PC-3 (cell line): ENCODE data around the gene TP53I11. TPM values are rescaled to one million over a fixed set of nuclear protein-coding genes. Genes with fewer than 3 reads are reported as not detected.
A peak's percentile ranks its signal among the peaks of the same experiment; 100 is the strongest.

ENCODE experiments used
- ATAC-seq: fragments of 200-7000 bp; cut with Tn5 transposase; 2 replicates; pipeline ENCODE4 v1.9.1; 2020; ENCODE audit warnings: mild to moderate bottlenecking, moderate library complexity
- BruUV-seq: library from RNA; stranded (reverse); fragments of 400-500 nt; replicated peaks from 2 replicates; lab custom pipeline; 2021; lab: Mats Ljungman, UMichigan
- CTCF ChIA-PET: fragments of 300-600 bp; sonication (Branson Sonifier 250); formaldehyde crosslinking; loops from one replicate; lab custom pipeline; 2022; ENCODE audit warnings: antibody characterized with exemption; lab: Charles Lee
- POLR2A ChIA-PET: fragments of 300-600 bp; sonication (Branson Sonifier 250); formaldehyde crosslinking; loops from one replicate; lab custom pipeline; 2022; ENCODE audit warnings: antibody characterized with exemption; ENCODE audit not compliant: unreplicated experiment; lab: Charles Lee
- DNase-seq: peaks from one replicate; pipeline ENCODE4 v3.0.0-alpha.2; 2015
- H2AFZ ChIP-seq: fragments of 300-600 bp; sonication (generic); 2 replicates; pipeline ENCODE4 v1.6.0; 2016; ENCODE audit warnings: antibody characterized with exemption, low read length
- H3F3A ChIP-seq: fragments of 300-600 bp; sonication (generic); one replicate; pipeline ENCODE4 v1.6.0; 2017; ENCODE audit warnings: antibody characterized with exemption, low read length, control low read depth, mild to moderate bottlenecking; ENCODE audit not compliant: unreplicated experiment
- H3K27ac ChIP-seq: fragments of 300-600 bp; sonication (generic); 2 replicates; pipeline ENCODE4 v1.5.1; 2016; ENCODE audit warnings: mild to moderate bottlenecking, low read length
- H3K27me3 ChIP-seq: fragments of 300-600 bp; sonication (generic); 2 replicates; pipeline ENCODE4 v1.6.1; 2016; ENCODE audit warnings: low read length, mixed read lengths
- H3K36me3 ChIP-seq: fragments of 300-600 bp; sonication (generic); 2 replicates; pipeline ENCODE4 v1.6.1; 2016; ENCODE audit warnings: low read depth, mixed run types, low read length, mixed read lengths
- H3K4me1 ChIP-seq: fragments of 300-600 bp; sonication (generic); 2 replicates; pipeline ENCODE4 v1.5.1; 2016; ENCODE audit warnings: low read length; ENCODE audit not compliant: insufficient read depth
- H3K4me2 ChIP-seq: fragments of 300-600 bp; sonication (generic); 2 replicates; pipeline ENCODE4 v1.6.0; 2016; ENCODE audit warnings: low read length
- H3K4me3 ChIP-seq: fragments of 300-600 bp; sonication (generic); 2 replicates; pipeline ENCODE4 v1.5.1; 2016; ENCODE audit warnings: mild to moderate bottlenecking, low read length, mixed read lengths
- H3K79me2 ChIP-seq: fragments of 300-600 bp; sonication (generic); 2 replicates; pipeline ENCODE4 v1.6.1; 2017; ENCODE audit warnings: low read length, mixed read lengths
- H3K9ac ChIP-seq: fragments of 300-600 bp; sonication (generic); 2 replicates; pipeline ENCODE4 v1.6.0; 2016; ENCODE audit warnings: mild to moderate bottlenecking, low read length
- H3K9me2 ChIP-seq: fragments of 300-600 bp; sonication (generic); replicated peaks from 2 replicates; pipeline ENCODE4 v1.6.1; 2016; ENCODE audit warnings: mixed run types, low read length, mixed read lengths
- H3K9me3 ChIP-seq: fragments of 300-600 bp; sonication (generic); 2 replicates; pipeline ENCODE4 v1.6.1; 2016; ENCODE audit warnings: low read length, mixed read lengths
- H4K20me1 ChIP-seq: fragments of 300-600 bp; sonication (generic); 2 replicates; pipeline ENCODE4 v1.6.1; 2016; ENCODE audit warnings: low read length, mixed read lengths
- EZH2 ChIP-seq: fragments of 300-600 bp; sonication (generic); IDR thresholded peaks from one replicate; pipeline ENCODE4 v1.6.1; 2017; ENCODE audit warnings: antibody characterized with exemption, mild to moderate bottlenecking, low read length; ENCODE audit not compliant: unreplicated experiment
- EZH2phosphoT487 ChIP-seq: fragments of 300-600 bp; sonication (generic); IDR thresholded peaks from 2 replicates; pipeline ENCODE4 v1.6.1; 2018; ENCODE audit warnings: mild to moderate bottlenecking, antibody characterized with exemption, low read length, borderline replicate concordance
- intact Hi-C: fragments of 100-400 bp; cut with micrococcal nuclease; formaldehyde crosslinking; loops from 2 replicates; pipeline ENCODE4 v1.9.0; 2023
- total RNA-seq: library from RNA; depleted of rRNA; stranded (reverse); fragments of >200 nt; gene quantifications from 2 replicates; pipeline ENCODE4 v1.2.3, GENCODE V29; 2014
- TF ChIP-seq, protein P1 (sequence below): fragments of 300-600 bp; sonication (generic); conservative IDR thresholded peaks from 2 replicates; pipeline ENCODE4 v1.5.1; 2017; ENCODE audit warnings: antibody characterized with exemption, low read depth, mild to moderate bottlenecking, low read length

TP53I11 gene
- total RNA-seq, 1 experiment from 2014 or later = 30.8 TPM

DNA sequence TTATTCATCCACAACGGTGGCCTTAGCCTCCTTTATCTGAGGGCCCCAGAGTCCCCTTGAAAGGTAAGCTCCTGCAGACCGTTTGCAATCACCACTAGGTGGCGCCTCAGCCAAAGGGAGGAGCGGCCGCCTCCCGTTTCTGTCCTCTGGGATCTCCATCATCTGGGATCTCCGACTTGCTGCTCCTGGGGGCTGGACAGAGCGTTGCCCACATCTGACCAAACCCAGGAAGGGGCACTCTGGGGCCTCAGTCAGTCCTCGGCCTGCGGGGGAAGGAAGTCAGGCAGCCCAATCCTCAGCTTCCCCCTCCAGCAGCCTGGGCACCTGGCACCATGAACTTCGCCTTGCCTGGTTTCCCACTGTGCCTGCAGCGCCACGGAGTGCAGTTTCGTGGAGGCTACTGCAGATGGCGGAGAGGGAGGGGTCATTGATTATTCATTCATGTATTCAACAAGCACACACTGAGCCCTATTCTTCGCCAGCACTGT is 23.5 kb downstream of the TP53I11 start:
- no peak for TF ChIP-seq EZH2phosphoT487
- TF ChIP-seq, protein P1, sequence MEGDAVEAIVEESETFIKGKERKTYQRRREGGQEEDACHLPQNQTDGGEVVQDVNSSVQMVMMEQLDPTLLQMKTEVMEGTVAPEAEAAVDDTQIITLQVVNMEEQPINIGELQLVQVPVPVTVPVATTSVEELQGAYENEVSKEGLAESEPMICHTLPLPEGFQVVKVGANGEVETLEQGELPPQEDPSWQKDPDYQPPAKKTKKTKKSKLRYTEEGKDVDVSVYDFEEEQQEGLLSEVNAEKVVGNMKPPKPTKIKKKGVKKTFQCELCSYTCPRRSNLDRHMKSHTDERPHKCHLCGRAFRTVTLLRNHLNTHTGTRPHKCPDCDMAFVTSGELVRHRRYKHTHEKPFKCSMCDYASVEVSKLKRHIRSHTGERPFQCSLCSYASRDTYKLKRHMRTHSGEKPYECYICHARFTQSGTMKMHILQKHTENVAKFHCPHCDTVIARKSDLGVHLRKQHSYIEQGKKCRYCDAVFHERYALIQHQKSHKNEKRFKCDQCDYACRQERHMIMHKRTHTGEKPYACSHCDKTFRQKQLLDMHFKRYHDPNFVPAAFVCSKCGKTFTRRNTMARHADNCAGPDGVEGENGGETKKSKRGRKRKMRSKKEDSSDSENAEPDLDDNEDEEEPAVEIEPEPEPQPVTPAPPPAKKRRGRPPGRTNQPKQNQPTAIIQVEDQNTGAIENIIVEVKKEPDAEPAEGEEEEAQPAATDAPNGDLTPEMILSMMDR = peak; percentile 89
- Histone ChIP-seq H3K9me3 (no peaks in the 10 kb centered on the region), H3K4me3 (no peak overlapping the region), H3K79me2 (no peaks in the 10 kb centered on the region), H3K27ac (no peak overlapping the region), H4K20me1 (no peaks in the 10 kb centered on the region), H3K9me2 (no peaks in the 10 kb centered on the region), H3K4me1 (no peaks in the 10 kb centered on the region), H3K9ac (no peak overlapping the region), H2AFZ (0 out of 2 replicates have a peak overlapping the region, but pooled peaks have one; percentile 59), H3F3A (no peaks in the 10 kb centered on the region), H3K27me3 (no peaks in the 10 kb centered on the region), H3K4me2 (peak overlapping the region; percentile 70), H3K36me3 (no peaks in the 10 kb centered on the region)
- no TSS peak for BruUV-seq
- DNase-seq (peak; percentile 79), ATAC-seq (peak; percentile 89)
- ChIA-PET CTCF (interaction anchor here (0.6 to 1.4 kb wide), 7 partner anchors 9 to 181 kb away, joined by 3 to 24 read pairs (median 4); no protein-coding TSS in a partner anchor), POLR2A (no interaction called here)
- intact Hi-C loops = loop anchor here (1.0 to 10.0 kb wide), 2 partner anchors 178 to 408 kb away; no protein-coding TSS in a partner anchor

DNA sequence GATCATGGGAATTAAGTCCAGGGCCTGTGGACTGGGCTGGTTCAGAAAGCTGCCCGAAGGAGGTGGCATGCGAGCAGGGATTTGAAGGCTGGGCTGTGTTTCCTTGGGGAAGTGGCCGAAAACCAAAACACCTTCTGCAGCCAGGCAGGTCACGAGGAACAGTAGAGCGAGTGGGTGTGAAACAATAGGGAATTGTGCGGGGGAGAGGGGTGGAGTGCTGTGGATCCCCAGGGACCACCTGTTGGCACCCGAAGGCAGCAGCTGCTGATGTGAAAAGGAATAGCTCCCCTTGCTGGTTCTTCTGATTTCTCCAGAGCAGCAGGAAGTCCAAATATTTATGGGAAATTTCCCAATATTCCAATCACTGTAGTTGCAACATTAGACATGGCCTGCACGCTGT is 24.6 kb downstream of the TP53I11 start:
- no TSS peak for BruUV-seq
- Histone ChIP-seq H4K20me1 (no peaks in the 10 kb centered on the region), H3K9me3 (no peaks in the 10 kb centered on the region), H2AFZ (no peak overlapping the region), H3K27me3 (no peaks in the 10 kb centered on the region; the same call in 1 of the 2 replicates), H3K36me3 (no peaks in the 10 kb centered on the region), H3K9ac (no peak overlapping the region), H3K4me1 (no peaks in the 10 kb centered on the region), H3K4me2 (no peak overlapping the region), H3K4me3 (no peak overlapping the region), H3K27ac (no peak overlapping the region), H3K79me2 (no peaks in the 10 kb centered on the region), H3F3A (no peaks in the 10 kb centered on the region), H3K9me2 (no peaks in the 10 kb centered on the region)
- POLR2A ChIA-PET = no interaction called here
- ATAC-seq (no peak), DNase-seq (no peak)
- CTCF ChIA-PET = interaction anchor here (0.6 to 1.0 kb wide), 2 partner anchors 179 to 678 kb away, joined by 4 to 14 read pairs; no protein-coding TSS in a partner anchor
- intact Hi-C loops = loop anchor here (10.0 kb wide), 1 partner anchor 409 kb away; no protein-coding TSS in a partner anchor
- TF ChIP-seq, protein P1 = no peak
- TF ChIP-seq EZH2 (no peak), EZH2phosphoT487 (no peak)

DNA sequence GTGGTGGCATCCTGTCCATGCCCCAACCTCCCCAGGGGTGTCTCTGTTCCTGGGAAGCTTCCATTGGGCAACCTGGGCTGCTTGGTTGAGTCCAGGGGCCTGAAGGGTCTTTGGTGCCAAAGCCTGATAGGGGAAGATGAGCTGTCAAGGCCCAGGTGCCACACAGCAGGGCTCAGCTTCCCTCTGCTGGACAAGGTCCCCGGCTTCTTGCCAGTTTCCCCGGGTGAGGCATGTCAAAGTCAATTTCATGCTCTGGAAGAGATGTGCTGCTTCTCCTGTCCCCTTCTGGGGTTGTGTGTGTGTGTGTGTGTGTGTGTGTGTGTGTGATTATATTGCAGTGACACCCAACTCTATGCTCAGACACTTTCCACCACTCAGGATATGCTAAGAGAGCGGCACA is 26.9 kb downstream of the TP53I11 start:
- Histone ChIP-seq H3K27ac (no peak overlapping the region), H3K9me3 (no peaks in the 10 kb centered on the region), H3K79me2 (no peaks in the 10 kb centered on the region), H3F3A (no peaks in the 10 kb centered on the region), H3K4me1 (no peaks in the 10 kb centered on the region), H3K4me2 (no peak overlapping the region), H2AFZ (no peak overlapping the region), H3K4me3 (no peak overlapping the region), H3K9me2 (no peaks in the 10 kb centered on the region), H3K9ac (no peak overlapping the region), H4K20me1 (no peaks in the 10 kb centered on the region), H3K27me3 (peaks cover 13% of the 10 kb centered on the region; the same call in 1 of the 2 replicates), H3K36me3 (no peaks in the 10 kb centered on the region)
- ATAC-seq (no peak), DNase-seq (no peak)
- TF ChIP-seq EZH2phosphoT487 (no peak), EZH2 (no peak)
- TF ChIP-seq, protein P1 = no peak
- CTCF ChIA-PET = no interaction called here
- intact Hi-C loops = loop anchor here (10.0 kb wide), 1 partner anchor 411 kb away; no protein-coding TSS in a partner anchor
- POLR2A ChIA-PET = no interaction called here
- BruUV-seq = no TSS peak
